Colonic mucosa (tissue), 4 donors: ENCODE results near the gene AK4. TPM values are rescaled to one million over a fixed set of nuclear protein-coding genes. Genes with fewer than 3 reads are reported as not detected.

Experiments used
- DNase-seq: peaks from one replicate; pipeline ENCODE4 v3.0.0-alpha.2; 2020
- H3K27ac ChIP-seq: fragments of 200-600 bp; one replicate; pipeline ENCODE4 v1.8.0; 2021
- H3K27me3 ChIP-seq: fragments of 200-600 bp; one replicate; pipeline ENCODE4 v1.8.0; 2021
- H3K36me3 ChIP-seq: fragments of 200-600 bp; one replicate; pipeline ENCODE4 v1.8.0; 2021
- H3K4me1 ChIP-seq: fragments of 200-600 bp; one replicate; pipeline ENCODE4 v1.8.0; 2021; ENCODE audit warnings: mild to moderate bottlenecking
- H3K4me3 ChIP-seq: fragments of 200-600 bp; one replicate; pipeline ENCODE4 v1.8.0; 2021
- H3K9ac ChIP-seq, 2 donors: one replicate each; pipeline ENCODE4 v1.7.0; 2013; ENCODE audit warnings: control low read depth in 2 of 2, low read depth in 2 of 2, low read length in 2 of 2
- H3K9me3 ChIP-seq: fragments of 200-600 bp; one replicate; pipeline ENCODE4 v1.8.0; 2021
- intact Hi-C: fragments of 100-400 bp; cut with DNase I; formaldehyde crosslinking; loops from one replicate; pipeline ENCODE4 v1.14.1; 2022
- total RNA-seq, 2 donors: library from RNA; stranded (reverse); fragmentation: NEBNext Ultra II Directional in 1 of 2; extraction: Animal tissue kit (Norgen Biotek cat#: 25700) in 1 of 2; gene quantifications; one replicate each; pipeline ENCODE4 v1.2.1, GENCODE V29; 2021
- TF ChIP-seq, protein P1 (sequence below): fragments of 200-600 bp; IDR thresholded peaks from one replicate; pipeline ENCODE4 v1.8.0; 2022; ENCODE audit warnings: antibody characterized with exemption, mild to moderate bottlenecking
- donor health status: healthy.
- donor health status: DM: no; HTN: no; CAD: no.
- donor health status: DM: no; HTN: no; CAD: no.

AK4 gene
- total RNA-seq, 2 donors from 2014 or later = 60.3 to 112 TPM

DNA sequence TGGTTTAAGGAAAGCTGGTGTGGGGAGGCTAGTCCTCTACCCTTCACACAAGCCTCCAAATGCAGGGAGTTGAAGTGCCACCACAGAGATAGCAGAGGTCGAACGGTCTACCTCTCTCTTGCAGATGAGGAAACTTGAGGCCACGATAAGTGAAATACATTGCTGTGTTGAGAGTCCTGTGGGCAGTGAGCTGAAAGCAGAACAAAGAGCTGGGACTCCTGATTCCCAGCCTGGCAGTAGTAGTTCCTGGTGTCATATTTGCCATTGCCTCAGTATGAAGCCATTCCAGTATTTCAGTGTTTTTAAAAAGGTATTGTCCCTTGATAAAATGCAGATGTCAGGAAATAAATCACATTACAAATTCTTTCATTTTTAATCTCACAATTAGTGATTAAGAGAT is 28.6 kb downstream of the AK4 start:
- no peak for DNase-seq
- no peaks in the 10 kb centered on the region for H3K36me3 ChIP-seq
- intact Hi-C loops = no loop called here
- H3K4me3 ChIP-seq = no peak overlapping the region
- no peak overlapping the region for H3K27ac ChIP-seq
- H3K9me3 ChIP-seq = no peaks in the 10 kb centered on the region
- TF ChIP-seq, protein P1, sequence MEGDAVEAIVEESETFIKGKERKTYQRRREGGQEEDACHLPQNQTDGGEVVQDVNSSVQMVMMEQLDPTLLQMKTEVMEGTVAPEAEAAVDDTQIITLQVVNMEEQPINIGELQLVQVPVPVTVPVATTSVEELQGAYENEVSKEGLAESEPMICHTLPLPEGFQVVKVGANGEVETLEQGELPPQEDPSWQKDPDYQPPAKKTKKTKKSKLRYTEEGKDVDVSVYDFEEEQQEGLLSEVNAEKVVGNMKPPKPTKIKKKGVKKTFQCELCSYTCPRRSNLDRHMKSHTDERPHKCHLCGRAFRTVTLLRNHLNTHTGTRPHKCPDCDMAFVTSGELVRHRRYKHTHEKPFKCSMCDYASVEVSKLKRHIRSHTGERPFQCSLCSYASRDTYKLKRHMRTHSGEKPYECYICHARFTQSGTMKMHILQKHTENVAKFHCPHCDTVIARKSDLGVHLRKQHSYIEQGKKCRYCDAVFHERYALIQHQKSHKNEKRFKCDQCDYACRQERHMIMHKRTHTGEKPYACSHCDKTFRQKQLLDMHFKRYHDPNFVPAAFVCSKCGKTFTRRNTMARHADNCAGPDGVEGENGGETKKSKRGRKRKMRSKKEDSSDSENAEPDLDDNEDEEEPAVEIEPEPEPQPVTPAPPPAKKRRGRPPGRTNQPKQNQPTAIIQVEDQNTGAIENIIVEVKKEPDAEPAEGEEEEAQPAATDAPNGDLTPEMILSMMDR = no peak
- H3K9ac ChIP-seq = no peak overlapping the region
- no peaks in the 10 kb centered on the region for H3K27me3 ChIP-seq
- H3K4me1 ChIP-seq = no peaks in the 10 kb centered on the region

DNA sequence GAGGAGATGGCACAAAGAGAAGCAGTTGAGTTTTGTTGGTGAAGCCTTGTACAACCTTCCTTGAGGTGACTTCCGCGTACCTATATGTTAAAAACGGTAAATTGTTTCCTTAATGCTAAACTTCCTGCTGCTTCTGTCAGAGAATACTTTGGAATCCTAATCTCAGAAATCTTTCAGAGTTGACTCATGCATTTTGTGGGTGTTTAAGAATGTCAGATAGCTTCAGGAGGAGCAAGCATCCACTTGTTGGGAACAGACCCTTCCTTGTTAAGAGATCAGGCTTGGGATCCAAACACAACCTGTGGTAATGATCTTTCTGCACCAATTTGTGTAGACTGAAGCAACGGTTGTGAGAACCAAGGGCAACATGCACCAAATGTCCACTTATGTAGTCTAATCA is 29.5 kb downstream of the AK4 start:
- DNase-seq = no peak
- TF ChIP-seq, protein P1 = no peak
- no peak overlapping the region for H3K4me3 ChIP-seq
- H3K36me3 ChIP-seq = no peaks in the 10 kb centered on the region
- no peak overlapping the region for H3K9ac ChIP-seq
- no peaks in the 10 kb centered on the region for H3K27me3 ChIP-seq
- H3K27ac ChIP-seq = no peak overlapping the region
- no peaks in the 10 kb centered on the region for H3K9me3 ChIP-seq
- H3K4me1 ChIP-seq = no peaks in the 10 kb centered on the region
- intact Hi-C loops = no loop called here

DNA sequence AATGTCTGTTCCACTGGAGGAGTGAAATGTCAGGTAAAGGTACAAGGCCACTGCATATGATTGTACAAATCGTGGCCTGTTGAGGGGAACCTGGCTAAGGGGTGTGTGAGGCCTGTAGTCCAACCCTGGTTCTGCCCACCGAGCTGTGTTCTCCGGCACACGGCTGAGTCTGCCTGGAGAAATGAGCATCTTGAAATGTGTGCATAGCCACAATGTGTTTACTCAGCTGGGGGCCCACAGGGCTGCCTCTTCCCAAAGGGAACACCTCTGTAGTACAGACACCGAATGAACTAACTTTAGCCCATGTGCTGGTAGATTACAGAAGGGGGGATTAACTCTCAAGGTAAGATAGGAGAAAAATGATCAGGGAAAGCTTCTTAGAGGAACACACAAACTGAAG is 30.2 kb downstream of the AK4 start:
- Histone ChIP-seq H3K27ac (no peak overlapping the region), H3K9ac (no peak overlapping the region), H3K4me1 (no peaks in the 10 kb centered on the region), H3K27me3 (no peaks in the 10 kb centered on the region), H3K36me3 (no peaks in the 10 kb centered on the region), H3K4me3 (no peak overlapping the region), H3K9me3 (no peaks in the 10 kb centered on the region)
- intact Hi-C loops = no loop called here
- TF ChIP-seq, protein P1 = no peak
- DNase-seq = no peak

DNA sequence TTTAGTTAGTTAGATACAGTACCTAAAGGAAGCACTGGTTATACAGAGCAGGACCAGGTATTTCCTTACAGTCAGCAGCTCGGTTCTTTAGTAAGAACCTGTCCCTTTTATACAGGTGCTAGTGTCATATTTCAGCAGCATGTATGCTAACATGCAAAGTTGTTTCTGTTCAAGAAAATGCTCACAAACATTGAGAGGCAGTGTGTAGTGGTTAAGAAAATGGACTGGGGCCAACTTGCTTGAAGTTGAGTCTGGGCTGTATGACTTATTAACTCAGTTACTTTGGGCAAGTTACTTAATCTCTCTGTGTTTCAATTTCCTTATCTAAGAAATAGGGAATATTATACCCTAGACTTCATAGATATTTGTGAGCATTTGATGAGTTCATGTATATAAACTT is 31.1 kb downstream of the AK4 start:
- H3K27me3 ChIP-seq = no peaks in the 10 kb centered on the region
- intact Hi-C loops = no loop called here
- no peak overlapping the region for H3K27ac ChIP-seq
- H3K36me3 ChIP-seq = no peaks in the 10 kb centered on the region
- TF ChIP-seq, protein P1 = no peak
- no peaks in the 10 kb centered on the region for H3K9me3 ChIP-seq
- DNase-seq = no peak
- H3K4me3 ChIP-seq = no peak overlapping the region
- H3K4me1 ChIP-seq = no peaks in the 10 kb centered on the region
- H3K9ac ChIP-seq = no peak overlapping the region

DNA sequence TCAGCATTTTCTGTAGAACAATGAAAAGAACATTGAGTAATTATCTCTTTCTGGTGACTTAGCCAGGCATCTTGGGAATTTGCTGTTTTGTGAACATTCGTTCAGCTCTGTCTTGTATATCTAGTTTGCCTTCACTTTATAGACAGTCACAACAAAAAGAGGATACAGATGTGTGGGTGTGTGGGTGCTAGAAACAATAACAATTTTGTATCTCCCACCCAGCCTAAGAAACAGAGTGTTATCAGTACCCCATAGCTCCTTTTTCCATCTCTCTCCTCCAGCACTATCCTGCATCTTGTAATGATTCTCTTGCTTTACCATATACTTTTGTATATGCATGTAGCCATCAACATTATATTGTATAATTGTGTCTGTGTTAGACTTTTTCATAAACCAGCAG is 33.0 kb downstream of the AK4 start:
- Histone ChIP-seq H3K27ac (no peak overlapping the region), H3K36me3 (no peaks in the 10 kb centered on the region), H3K9ac (no peak overlapping the region), H3K9me3 (no peaks in the 10 kb centered on the region), H3K4me3 (no peak overlapping the region), H3K27me3 (no peaks in the 10 kb centered on the region), H3K4me1 (no peaks in the 10 kb centered on the region)
- TF ChIP-seq, protein P1 = no peak
- no peak for DNase-seq
- intact Hi-C loops = no loop called here
